Spleen (tissue), 11 donors: ENCODE results near the gene PPP1R3G. TPM values are rescaled to one million over a fixed set of nuclear protein-coding genes. Genes with fewer than 3 reads are reported as not detected.

Source experiments
- DNase-seq: peaks from one replicate; pipeline ENCODE4 v3.0.0-alpha.2; 2020
- H3K27ac ChIP-seq, 8 donors: fragments of 200-600 bp; sonication (generic) in 7 of 8; 1 replicate in 4 of 8; 2 replicates in 4 of 8; pipeline versions ENCODE4 v1.5.0 to v1.8.0; 2016 to 2021; ENCODE audit warnings: inconsistent platforms in 4 of 8, mild to moderate bottlenecking in 4 of 8, moderate library complexity in 1 of 8
- H3K27me3 ChIP-seq, 7 donors: fragments of 200-600 bp; sonication (generic) in 6 of 7; replicated peaks in 1 of 7; 1 replicate in 4 of 7; 2 replicates in 3 of 7; pipeline versions ENCODE4 v1.5.0 to v1.8.0; 2016 to 2021; ENCODE audit warnings: inconsistent platforms in 3 of 7, mild to moderate bottlenecking in 1 of 7
- H3K36me3 ChIP-seq, 6 donors: fragments of 200-600 bp; sonication (generic) in 5 of 6; 1 replicate in 4 of 6; 2 replicates in 2 of 6; pipeline versions ENCODE4 v1.5.0 to v1.8.0; 2016 to 2021; ENCODE audit warnings: inconsistent platforms in 2 of 6
- H3K4me1 ChIP-seq, 6 donors: fragments of 200-600 bp; sonication (generic) in 5 of 6; 1 replicate in 3 of 6; 2 replicates in 3 of 6; pipeline versions ENCODE4 v1.5.0 to v1.8.0; 2016 to 2021; ENCODE audit warnings: inconsistent platforms in 3 of 6
- H3K4me3 ChIP-seq, 8 donors: fragments of 200-600 bp; sonication (generic) in 7 of 8; 1 replicate in 4 of 8; 2 replicates in 4 of 8; pipeline versions ENCODE4 v1.5.0 to v1.8.0; 2016 to 2021; ENCODE audit warnings: inconsistent platforms in 4 of 8, mild to moderate bottlenecking in 4 of 8, moderate library complexity in 2 of 8
- H3K9me3 ChIP-seq, 8 donors: fragments of 200-600 bp; sonication (generic) in 7 of 8; 1 replicate in 4 of 8; 2 replicates in 4 of 8; pipeline versions ENCODE4 v1.5.0 to v1.8.0; 2016 to 2021; ENCODE audit warnings: inconsistent platforms in 4 of 8
- POLR2A ChIP-seq, 3 donors: fragments of 450-650 bp; IDR thresholded peaks; one replicate each; pipeline ENCODE4 v1.5.1; 2017; ENCODE audit warnings: antibody characterized with exemption in 3 of 3, mild to moderate bottlenecking in 1 of 3
- POLR2AphosphoS5 ChIP-seq, 3 donors: sonication (generic); formaldehyde crosslinking; IDR thresholded peaks; one replicate each; pipeline ENCODE4 v1.5.1; 2017; ENCODE audit warnings: antibody characterized with exemption in 3 of 3
- WGBS, 5 donors: extraction: QIAGEN DNeasy Blood & Tissue Kit in 3 of 5; methylation state at CpG; one replicate each; pipeline versions ENCODE4 v1.1.5 to v1.1.7; 2013 to 2018; 5-methylcytosine and 5-hydroxymethylcytosine counted together
- intact Hi-C: fragments of 100-400 bp; cut with DNase I; formaldehyde crosslinking; loops from one replicate; pipeline ENCODE4 v1.15.0; 2023; ENCODE audit warnings: low total_unique reads
- polyA plus RNA-seq, 3 donors: library from polyadenylated mRNA; stranded (reverse); fragments of 200-250 nt; gene quantifications; one replicate each; pipeline ENCODE4 v1.2.1, GENCODE V29; 2013
- total RNA-seq, 7 donors: library from RNA; depleted of rRNA in 3 of 7; stranded (reverse); fragments of >200 nt in 3 of 7; fragmentation: NEBNext Ultra II Directional in 4 of 7; extraction: Animal tissue kit (Norgen Biotek cat#: 25700) in 4 of 7; gene quantifications; one replicate each; pipeline versions ENCODE4 v1.1.0 to v1.2.1, GENCODE V29; 2016 to 2021
- TF ChIP-seq, protein P1 (sequence below), 11 experiments: fragments of 200-600 bp in 7 of 11; fragments of 450-650 bp in 4 of 11; sonication (generic) in 4 of 11; IDR thresholded peaks in 8 of 11; conservative IDR thresholded peaks in 3 of 11; 1 replicate in 7 of 11; 2 replicates in 4 of 11; pipeline versions ENCODE4 v1.4.0 to v1.8.0; 2016 to 2021; ENCODE audit warnings: antibody characterized with exemption in 11 of 11, inconsistent platforms in 4 of 11, mild to moderate bottlenecking in 1 of 11
- donor health status: healthy with polysubstance abuse.
- donor health status: DM: no; HTN: no; CAD: no; lungs with moderate emphysema.
- donor health status: DM: no; HTN: no; CAD: no.
- donor health status: Bipolar disorder and iron deficiency.
- donor health status: healthy.
- donor health status: DM: no; HTN: no; CAD: no.
- donor health status: DM: yes; HTN: yes; CAD: no.

Gene PPP1R3G
- total and polyA plus RNA-seq, 10 donors: 0.54 to 10.1 (median 4.5) TPM

DNA sequence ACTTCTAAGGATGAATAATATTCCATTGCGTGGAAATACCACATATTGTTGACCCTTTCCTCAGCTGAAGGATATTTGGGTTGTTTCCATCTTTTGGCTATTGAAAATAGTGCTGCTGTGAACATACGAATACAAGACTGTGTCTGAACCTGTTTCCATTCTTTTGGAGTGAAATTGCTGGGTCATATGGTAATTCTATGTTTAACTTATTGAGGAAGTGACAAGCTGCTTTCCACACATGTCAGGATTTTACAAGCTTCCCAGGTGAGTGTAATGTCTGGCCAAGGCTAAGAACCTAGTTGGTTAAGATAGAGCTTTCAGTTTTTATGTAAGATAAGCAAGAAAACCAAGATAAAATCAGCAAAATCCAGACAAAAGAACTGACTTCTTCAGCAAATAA lies 48.8 kb downstream of the PPP1R3G start:
- H3K4me3 ChIP-seq: no peak overlapping the region
- WGBS, 5 donors: 88 to 99% (median 95%) methylated on average over 2 of the region's 2 CpGs
- H3K4me1 ChIP-seq: peaks cover 10 to 69% (median 37%) of the 10 kb centered on the region in 6 donors
- no peak for DNase-seq
- no peaks in the 10 kb centered on the region for H3K36me3 ChIP-seq
- intact Hi-C loops: no loop called here
- no peaks in the 10 kb centered on the region for H3K9me3 ChIP-seq
- no peaks in the 10 kb centered on the region for H3K27me3 ChIP-seq
- TF ChIP-seq POLR2AphosphoS5 (IDR thresholded peaks at IDR 0.05) (no peak), POLR2A (IDR thresholded peaks at IDR 0.05) (no peak)
- TF ChIP-seq, protein P1, sequence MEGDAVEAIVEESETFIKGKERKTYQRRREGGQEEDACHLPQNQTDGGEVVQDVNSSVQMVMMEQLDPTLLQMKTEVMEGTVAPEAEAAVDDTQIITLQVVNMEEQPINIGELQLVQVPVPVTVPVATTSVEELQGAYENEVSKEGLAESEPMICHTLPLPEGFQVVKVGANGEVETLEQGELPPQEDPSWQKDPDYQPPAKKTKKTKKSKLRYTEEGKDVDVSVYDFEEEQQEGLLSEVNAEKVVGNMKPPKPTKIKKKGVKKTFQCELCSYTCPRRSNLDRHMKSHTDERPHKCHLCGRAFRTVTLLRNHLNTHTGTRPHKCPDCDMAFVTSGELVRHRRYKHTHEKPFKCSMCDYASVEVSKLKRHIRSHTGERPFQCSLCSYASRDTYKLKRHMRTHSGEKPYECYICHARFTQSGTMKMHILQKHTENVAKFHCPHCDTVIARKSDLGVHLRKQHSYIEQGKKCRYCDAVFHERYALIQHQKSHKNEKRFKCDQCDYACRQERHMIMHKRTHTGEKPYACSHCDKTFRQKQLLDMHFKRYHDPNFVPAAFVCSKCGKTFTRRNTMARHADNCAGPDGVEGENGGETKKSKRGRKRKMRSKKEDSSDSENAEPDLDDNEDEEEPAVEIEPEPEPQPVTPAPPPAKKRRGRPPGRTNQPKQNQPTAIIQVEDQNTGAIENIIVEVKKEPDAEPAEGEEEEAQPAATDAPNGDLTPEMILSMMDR (IDR thresholded peaks at IDR 0.05 in 8 of 11, conservative IDR thresholded peaks at IDR 0.05 in 3 of 11): no peak
- peak overlapping the region in 2 of 8 donors; percentile 87 to 88 for H3K27ac ChIP-seq

DNA sequence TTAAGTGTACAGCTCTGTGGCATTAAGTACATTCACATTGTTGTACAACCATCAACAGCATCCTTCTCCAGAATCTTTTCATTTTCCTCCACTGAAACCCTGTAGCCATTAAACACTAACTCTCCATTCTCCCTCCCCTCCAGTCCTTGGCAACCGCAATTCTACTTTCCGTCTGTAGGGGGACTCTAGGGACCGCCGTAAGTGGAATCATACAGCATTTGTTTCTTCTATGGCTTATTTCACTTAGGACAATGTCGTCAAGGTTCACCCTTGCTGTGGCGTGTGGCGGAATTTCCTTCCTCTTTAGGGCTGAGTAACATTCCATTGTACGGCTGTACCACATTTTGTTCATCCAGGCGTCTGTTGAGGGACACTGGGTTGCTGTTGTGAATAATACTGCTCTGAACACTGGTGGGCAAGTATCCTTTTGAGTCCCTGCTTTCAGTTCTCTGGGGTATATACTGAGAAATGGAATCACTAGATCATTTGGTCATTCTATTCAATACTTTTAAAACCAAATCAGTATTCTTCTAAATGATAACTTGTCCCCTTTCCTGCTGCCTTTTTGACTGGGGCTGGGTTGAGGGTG lies 50.7 kb downstream of the PPP1R3G start:
- Histone ChIP-seq H3K36me3 (no peaks in the 10 kb centered on the region), H3K4me3 (no peak overlapping the region), H3K27me3 (no peaks in the 10 kb centered on the region), H3K9me3 (no peaks in the 10 kb centered on the region), H3K4me1 (peaks cover 3 to 64% (median 28%) of the 10 kb centered on the region in 6 donors), H3K27ac (peak overlapping the region in 2 of 8 donors; percentile 1 to 20)
- intact Hi-C loops: no loop called here
- WGBS, 5 donors: 32 to 57% (median 40%) methylated on average over 9 of the region's 9 CpGs
- TF ChIP-seq POLR2A (IDR thresholded peaks at IDR 0.05): no peak
- TF ChIP-seq, protein P1 (IDR thresholded peaks at IDR 0.05 in 8 of 11, conservative IDR thresholded peaks at IDR 0.05 in 3 of 11): peak; percentile 29 to 87 (median 79)
- no peak for DNase-seq

DNA sequence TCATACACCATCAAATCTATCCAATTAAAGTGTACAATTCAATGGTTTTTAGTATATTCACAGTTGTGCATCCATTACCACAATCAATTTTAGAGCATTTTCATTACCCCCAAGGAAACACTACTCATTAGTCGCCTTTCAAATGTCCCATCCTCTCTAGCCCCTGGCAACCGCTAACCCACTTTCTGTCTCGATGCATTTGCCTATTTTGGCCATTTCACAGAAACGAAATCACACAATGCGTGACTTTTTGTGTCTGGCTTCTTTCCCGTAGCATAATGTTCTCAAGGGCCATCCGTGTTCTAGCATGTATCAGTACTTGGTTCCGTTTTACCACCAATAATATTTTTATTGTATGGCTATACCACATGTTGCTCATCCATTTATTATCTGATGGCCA lies 51.7 kb downstream of the PPP1R3G start:
- Histone ChIP-seq H3K27me3 (no peaks in the 10 kb centered on the region), H3K9me3 (no peaks in the 10 kb centered on the region), H3K4me3 (no peak overlapping the region), H3K4me1 (peaks cover 0 to 60% (median 23%) of the 10 kb centered on the region in 6 donors), H3K36me3 (no peaks in the 10 kb centered on the region), H3K27ac (no peak overlapping the region)
- DNase-seq: no peak
- intact Hi-C loops: no loop called here
- TF ChIP-seq, protein P1 (IDR thresholded peaks at IDR 0.05 in 8 of 11, conservative IDR thresholded peaks at IDR 0.05 in 3 of 11): no peak
- TF ChIP-seq POLR2A (IDR thresholded peaks at IDR 0.05) (no peak), POLR2AphosphoS5 (IDR thresholded peaks at IDR 0.05) (no peak)
- WGBS, 5 donors: 87 to 98% (median 97%) methylated on average over 8 of the region's 8 CpGs

Other genes starting within 250 kb of the PPP1R3G start
- 10 to 100 TPM in 1 of 7 donors, 1 to 10 TPM in 6; 5.3 to 16.6 (median 8.0) TPM for gene RPP40, start 81.3 kb upstream of the PPP1R3G start, total RNA-seq
- gene RPP40, start 81.3 kb upstream of the PPP1R3G start, polyA plus RNA-seq: 1 to 10 TPM; 4.2 to 9.9 (median 9.5) TPM
- gene LYRM4, start 175.6 kb downstream of the PPP1R3G start, total RNA-seq: 10 to 100 TPM; 32.1 to 40.3 (median 36.5) TPM
- gene LYRM4, start 175.6 kb downstream of the PPP1R3G start, polyA plus RNA-seq: 10 to 100 TPM; 46.1 to 58.1 (median 58.1) TPM
- 10 to 100 TPM; 16.7 to 27.4 (median 22.6) TPM for gene FARS2, start 176.2 kb downstream of the PPP1R3G start, total RNA-seq
- 10 to 100 TPM in 2 of 3 donors, 1 to 10 TPM in 1; 9.0 to 13.3 (median 11.2) TPM for gene FARS2, start 176.2 kb downstream of the PPP1R3G start, polyA plus RNA-seq